Activated T-cell treated with anti-CD3 and anti-CD28 coated beads, Interleukin-2, amount 50 U/mL, for 72 hours (primary cell): ENCODE data around the gene KCND1. TPM values are rescaled to one million over a fixed set of nuclear protein-coding genes. Genes with fewer than 3 reads are reported as not detected.

Experiments used
- total RNA-seq, 2 donors: library from RNA; stranded (reverse); gene quantifications; one replicate each; pipeline ENCODE4 v1.2.3, GENCODE V29; 2022

The KCND1 gene
- total RNA-seq, 2 donors from 2014 or later, result 7.6 to 8.3 TPM

Other genes with a start within 250 kb of the KCND1 start
- not detected for gene GLOD5, start 210.1 kb downstream of the KCND1 start, total RNA-seq
- under 1 TPM; 0.22 to 0.35 TPM for gene GATA1, start 185.3 kb downstream of the KCND1 start, total RNA-seq
- gene HDAC6, start 169.8 kb downstream of the KCND1 start, total RNA-seq, result 100 to 1,000 TPM; 109 to 143 TPM
- gene ERAS, start 145.3 kb downstream of the KCND1 start, total RNA-seq, result under 1 TPM in 1 of 2 donors, not detected in 1; 0.31 TPM
- gene PCSK1N, start 136.2 kb downstream of the KCND1 start, total RNA-seq, result 1 to 10 TPM; 1.9 to 2.8 TPM
- gene TIMM17B, start 74.1 kb downstream of the KCND1 start, total RNA-seq, result 10 to 100 TPM; 73.6 to 90.1 TPM
- gene PQBP1, start 73.9 kb downstream of the KCND1 start, total RNA-seq, result 100 to 1,000 TPM; 114 to 125 TPM
- 10 to 100 TPM; 30.8 to 32.7 TPM for gene SLC35A2, start 60.2 kb downstream of the KCND1 start, total RNA-seq
- gene PIM2, start 52.8 kb downstream of the KCND1 start, total RNA-seq, result 100 to 1,000 TPM; 550 to 563 TPM
- gene OTUD5, start 14.2 kb downstream of the KCND1 start, total RNA-seq, result 100 to 1,000 TPM; 123 to 137 TPM
- gene GRIPAP1, start 30.4 kb upstream of the KCND1 start, total RNA-seq, result 100 to 1,000 TPM; 108 to 114 TPM
- 10 to 100 TPM; 38.8 to 44.8 TPM for gene TFE3, start 71.5 kb upstream of the KCND1 start, total RNA-seq
- gene CCDC120, start 87.2 kb upstream of the KCND1 start, total RNA-seq, result 1 to 10 TPM; 8.7 to 9.0 TPM
- 10 to 100 TPM; 19.1 to 20.9 TPM for gene PRAF2, start 102.2 kb upstream of the KCND1 start, total RNA-seq
- 10 to 100 TPM; 43.4 to 49.0 TPM for gene WDR45, start 108.0 kb upstream of the KCND1 start, total RNA-seq
- 10 to 100 TPM; 14.7 to 17.8 TPM for gene GPKOW, start 151.9 kb upstream of the KCND1 start, total RNA-seq
- under 1 TPM; 0.84 to 0.93 TPM for gene MAGIX, start 190.9 kb upstream of the KCND1 start, total RNA-seq
- 100 to 1,000 TPM; 232 to 266 TPM for gene PLP2, start 200.1 kb upstream of the KCND1 start, total RNA-seq
- 10 to 100 TPM; 17.4 to 17.6 TPM for gene PRICKLE3, start 214.5 kb upstream of the KCND1 start, total RNA-seq
- 10 to 100 TPM in 1 of 2 donors, 1 to 10 TPM in 1; 8.7 to 15.9 TPM for gene SYP, start 228.3 kb upstream of the KCND1 start, total RNA-seq